CD4-positive, alpha-beta T cell (primary cell): ENCODE measurements around the gene SLC9A5. TPM values are rescaled to one million over a fixed set of nuclear protein-coding genes. Genes with fewer than 3 reads are reported as not detected.

ENCODE experiments used
- ATAC-seq: fragments of 200-7000 bp; cut with Tn5 transposase; one replicate; pipeline ENCODE4 v1.10.0; 2022; ENCODE audit warnings: mild to moderate bottlenecking; ENCODE audit not compliant: poor library complexity
- CTCF ChIA-PET: fragments of 350-600 bp; sonication (Branson Sonifier 250); formaldehyde crosslinking; loops from one replicate; lab custom pipeline; 2021; ENCODE audit warnings: antibody characterized with exemption, inconsistent platforms; lab: Charles Lee
- POLR2A ChIA-PET: fragments of 350-600 bp; sonication (Branson Sonifier 250); formaldehyde crosslinking; loops from one replicate; lab custom pipeline; 2021; ENCODE audit warnings: antibody characterized with exemption, inconsistent platforms; lab: Charles Lee
- DNase-seq, 14 experiments: peaks; one replicate each; pipeline ENCODE4 v3.0.0-alpha.2; 2013 to 2020; ENCODE audit warnings: mixed read lengths in 2 of 14
- H3K27ac ChIP-seq, 2 donors: one replicate each; pipeline versions ENCODE4 v1.5.1 to v1.7.0; 2013; ENCODE audit warnings: low read length in 2 of 2, low read depth in 1 of 2, mild to moderate bottlenecking in 1 of 2
- H3K27me3 ChIP-seq, 2 experiments: 1 replicate in 1 of 2; 2 replicates in 1 of 2; pipeline versions ENCODE4 v1.6.1 to v1.7.0; 2013; ENCODE audit warnings: low read length in 2 of 2, control low read depth in 1 of 2, mild to moderate bottlenecking in 1 of 2, moderate library complexity in 1 of 2; ENCODE audit not compliant: insufficient read depth in 2 of 2, control insufficient read depth in 1 of 2
- H3K36me3 ChIP-seq: one replicate; pipeline ENCODE4 v1.6.1; 2013; ENCODE audit warnings: low read length, control low read depth; ENCODE audit not compliant: insufficient read depth
- H3K4me1 ChIP-seq: one replicate; pipeline ENCODE4 v1.6.1; 2013; ENCODE audit warnings: low read length, control low read depth; ENCODE audit not compliant: insufficient read depth
- H3K4me3 ChIP-seq: one replicate; pipeline ENCODE4 v1.5.1; 2013; ENCODE audit warnings: mild to moderate bottlenecking, low read length, moderate library complexity
- H3K9me3 ChIP-seq, 2 experiments: 1 replicate in 1 of 2; 2 replicates in 1 of 2; pipeline versions ENCODE4 v1.6.1 to v1.7.0; 2013; ENCODE audit warnings: low read length in 2 of 2, mild to moderate bottlenecking in 2 of 2, control low read depth in 1 of 2, moderate library complexity in 1 of 2; ENCODE audit not compliant: control insufficient read depth in 1 of 2, insufficient read depth in 1 of 2
- H3K27ac Mint-ChIP-seq: one replicate; pipeline ENCODE4 v1.8.0; 2020; ENCODE audit warnings: mixed read lengths
- H3K27me3 Mint-ChIP-seq: one replicate; pipeline ENCODE4 v1.8.0; 2021; ENCODE audit warnings: mixed read lengths
- H3K36me3 Mint-ChIP-seq: one replicate; pipeline ENCODE4 v1.8.0; 2021; ENCODE audit warnings: low read depth, mixed read lengths
- H3K4me1 Mint-ChIP-seq: one replicate; pipeline ENCODE4 v1.8.0; 2021; ENCODE audit warnings: low read depth, mixed read lengths
- H3K4me3 Mint-ChIP-seq: one replicate; pipeline ENCODE4 v1.8.0; 2020; ENCODE audit warnings: mild to moderate bottlenecking, mixed read lengths
- H3K9me3 Mint-ChIP-seq: one replicate; pipeline ENCODE4 v1.8.0; 2020; ENCODE audit warnings: mixed read lengths
- intact Hi-C, 2 experiments: fragments of 100-400 bp; cut with DNase I in 1 of 2; cut with micrococcal nuclease in 1 of 2; formaldehyde crosslinking; loops; one replicate each; pipeline versions ENCODE4 v1.15.1 to v1.9.0; 2023 to 2025; cut with DNase I, micrococcal nuclease
- total RNA-seq, 174 experiments: library from RNA in 2 of 174; stranded (reverse) in 2 of 174; gene quantifications; one replicate each; pipeline ENCODE4 v1.2.3 and lab custom pipeline; 2021 to 2026
- TF ChIP-seq, protein P1 (sequence below): fragments of 200-600 bp; IDR thresholded peaks from one replicate; pipeline ENCODE4 v1.8.0; 2022; ENCODE audit warnings: antibody characterized with exemption, mild to moderate bottlenecking

Gene SLC9A5
- total RNA-seq, 2 experiments from 2014 or later = 3.1 TPM

DNA sequence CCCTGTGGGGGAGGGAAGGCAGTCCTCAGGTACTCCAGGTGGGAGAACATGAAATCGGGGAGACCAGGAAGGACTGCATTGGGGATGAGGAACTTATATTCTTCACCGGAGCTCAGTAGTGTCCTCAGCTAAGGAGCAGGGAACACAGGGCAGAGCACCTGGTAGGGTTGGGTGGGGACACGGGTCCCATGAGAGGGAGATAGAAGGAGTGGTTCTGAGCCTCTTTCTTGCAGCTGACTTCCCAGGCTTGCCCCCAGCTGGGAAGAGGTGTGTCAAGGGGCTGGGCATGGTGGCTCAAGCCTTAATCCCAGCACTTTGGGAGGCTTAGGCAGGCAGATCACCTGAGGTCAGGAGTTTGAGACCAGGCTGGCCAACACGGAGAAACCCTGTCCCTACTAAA, 3.6 kb upstream of the SLC9A5 start:
- Histone ChIP-seq H3K9me3 (no peaks in the 10 kb centered on the region), H3K27ac (peak overlapping the region; percentile 86 to 90), H3K4me1 (peaks cover 75% of the 10 kb centered on the region), H3K27me3 (peaks cover 0 to 2% of the 10 kb centered on the region in 2 experiments), H3K36me3 (peaks cover 2% of the 10 kb centered on the region), H3K4me3 (no peak overlapping the region)
- DNase-seq (no peak), ATAC-seq (no peak)
- Mint-ChIP-seq H3K4me3 (peak overlapping the region; percentile 86), H3K36me3 (no peaks in the 10 kb centered on the region), H3K27ac (peak overlapping the region; percentile 97), H3K9me3 (no peaks in the 10 kb centered on the region), H3K4me1 (peaks cover 40% of the 10 kb centered on the region), H3K27me3 (no peaks in the 10 kb centered on the region)
- POLR2A ChIA-PET = interaction anchor here (1.6 to 6.2 kb wide), 2 partner anchors 17 to 85 kb away, joined by 5 to 81 read pairs; partner anchors contain the start of genes FBXL8, TMEM208 and TRADD
- intact Hi-C loops = loop anchor here (5.0 to 10.0 kb wide), 3 partner anchors 138 to 840 kb away; partner anchors contain the start of genes NFATC3 (in 1 of the 2), PHAF1 (in 1 of the 2), RANBP10 (in 1 of the 2) and TSNAXIP1 (in 1 of the 2)
- TF ChIP-seq, protein P1, sequence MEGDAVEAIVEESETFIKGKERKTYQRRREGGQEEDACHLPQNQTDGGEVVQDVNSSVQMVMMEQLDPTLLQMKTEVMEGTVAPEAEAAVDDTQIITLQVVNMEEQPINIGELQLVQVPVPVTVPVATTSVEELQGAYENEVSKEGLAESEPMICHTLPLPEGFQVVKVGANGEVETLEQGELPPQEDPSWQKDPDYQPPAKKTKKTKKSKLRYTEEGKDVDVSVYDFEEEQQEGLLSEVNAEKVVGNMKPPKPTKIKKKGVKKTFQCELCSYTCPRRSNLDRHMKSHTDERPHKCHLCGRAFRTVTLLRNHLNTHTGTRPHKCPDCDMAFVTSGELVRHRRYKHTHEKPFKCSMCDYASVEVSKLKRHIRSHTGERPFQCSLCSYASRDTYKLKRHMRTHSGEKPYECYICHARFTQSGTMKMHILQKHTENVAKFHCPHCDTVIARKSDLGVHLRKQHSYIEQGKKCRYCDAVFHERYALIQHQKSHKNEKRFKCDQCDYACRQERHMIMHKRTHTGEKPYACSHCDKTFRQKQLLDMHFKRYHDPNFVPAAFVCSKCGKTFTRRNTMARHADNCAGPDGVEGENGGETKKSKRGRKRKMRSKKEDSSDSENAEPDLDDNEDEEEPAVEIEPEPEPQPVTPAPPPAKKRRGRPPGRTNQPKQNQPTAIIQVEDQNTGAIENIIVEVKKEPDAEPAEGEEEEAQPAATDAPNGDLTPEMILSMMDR = no peak
- CTCF ChIA-PET = interaction anchor here (0.7 to 5.3 kb wide), 5 partner anchors 9 to 60 kb away, joined by 3 to 31 read pairs (median 5); partner anchors contain the start of genes E2F4 and TMEM208

GRCh38 chr16:67245674-67246080, 3.1 kb upstream of the SLC9A5 start:
- ChIA-PET CTCF (interaction anchor here (1.3 to 5.3 kb wide), 2 partner anchors 18 to 236 kb away, joined by 3 to 31 read pairs; partner anchors contain the start of gene TMEM208), POLR2A (interaction anchor here (1.0 to 6.2 kb wide), 3 partner anchors 18 to 87 kb away, joined by 3 to 81 read pairs (median 5); partner anchors contain the start of genes FBXL8, TMEM208 and TRADD)
- intact Hi-C loops = loop anchor here (5.0 to 10.0 kb wide), 3 partner anchors 138 to 839 kb away; partner anchors contain the start of genes NFATC3 (in 1 of the 2), PHAF1 (in 1 of the 2), RANBP10 (in 1 of the 2) and TSNAXIP1 (in 1 of the 2)
- ATAC-seq (no peak), DNase-seq (no peak)
- Mint-ChIP-seq H3K36me3 (no peaks in the 10 kb centered on the region), H3K4me3 (peak overlapping the region; percentile 86), H3K27ac (peak overlapping the region; percentile 97), H3K9me3 (no peaks in the 10 kb centered on the region), H3K4me1 (peaks cover 42% of the 10 kb centered on the region), H3K27me3 (peaks cover 4% of the 10 kb centered on the region)
- Histone ChIP-seq H3K27ac (peak overlapping the region; percentile 74 to 90), H3K27me3 (peaks cover 0 to 6% of the 10 kb centered on the region in 2 experiments), H3K36me3 (no peaks in the 10 kb centered on the region), H3K4me1 (peaks cover 75% of the 10 kb centered on the region), H3K9me3 (no peaks in the 10 kb centered on the region), H3K4me3 (peak overlapping the region; percentile 87)
- TF ChIP-seq, protein P1 = no peak

- Mint-ChIP-seq H3K27me3 (peaks cover 8% of the 10 kb centered on the region), H3K9me3 (no peaks in the 10 kb centered on the region), H3K36me3 (no peaks in the 10 kb centered on the region), H3K27ac (peak overlapping the region; percentile 68), H3K4me1 (peaks cover 42% of the 10 kb centered on the region), H3K4me3 (peak overlapping the region; percentile 97)
- H3K27me3 ChIP-seq = peaks cover 0 to 6% of the 10 kb centered on the region in 2 experiments
- CTCF ChIA-PET = interaction anchor here (1.3 to 5.3 kb wide), 2 partner anchors 19 to 236 kb away, joined by 3 to 31 read pairs; partner anchors contain the start of gene TMEM208
- intact Hi-C loops = loop anchor here (5.0 to 10.0 kb wide), 3 partner anchors 139 to 839 kb away; partner anchors contain the start of genes NFATC3 (in 1 of the 2), PHAF1 (in 1 of the 2), RANBP10 (in 1 of the 2) and TSNAXIP1 (in 1 of the 2)
- peak overlapping the region; percentile 65 to 74 for H3K27ac ChIP-seq
- H3K4me3 ChIP-seq = peak overlapping the region; percentile 87
- TF ChIP-seq, protein P1 = no peak
- peaks cover 75% of the 10 kb centered on the region for H3K4me1 ChIP-seq
- H3K9me3 ChIP-seq = no peaks in the 10 kb centered on the region
- DNase-seq (peak in 8 of 14 experiments; percentile 28 to 77 (median 44)), ATAC-seq (peak; percentile 1)
- H3K36me3 ChIP-seq = no peaks in the 10 kb centered on the region
- POLR2A ChIA-PET = interaction anchor here (1.0 to 6.2 kb wide), 2 partner anchors 18 to 88 kb away, joined by 3 to 81 read pairs; partner anchors contain the start of gene TMEM208
Observed at GRCh38 chr16:67246081-67246755, 2.6 kb upstream of the SLC9A5 start.
